ENCODE data around the gene GRSF1. TPM values are rescaled to one million over a fixed set of nuclear protein-coding genes. Genes with fewer than 3 reads are reported as not detected.

GRSF1 gene
- total RNA-seq, 1 experiment from 2014 or later = 70.0 TPM

DNA sequence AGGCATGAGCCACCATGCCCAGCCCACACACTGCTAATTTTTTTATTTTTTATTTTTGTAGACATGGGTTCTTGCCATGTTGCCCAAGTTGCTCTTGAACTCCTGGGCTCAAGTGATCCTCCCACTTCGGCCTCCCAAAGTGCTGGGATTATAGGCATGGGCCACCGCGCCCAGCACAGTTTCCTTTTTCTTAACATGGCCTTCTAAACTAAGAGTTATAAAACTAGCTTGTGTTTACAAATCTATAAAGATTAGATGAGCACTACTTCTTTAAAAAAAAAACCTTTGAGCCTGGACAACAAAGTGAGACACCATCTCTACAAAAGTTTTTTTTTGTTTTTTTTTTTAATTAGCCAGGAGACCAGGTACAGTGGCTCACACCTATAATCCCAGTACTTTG lies 10.7 kb downstream of the GRSF1 start:
- H2AFZ ChIP-seq = no peak overlapping the region
- H3K79me2 ChIP-seq (ENCODE audit: low read depth) = peaks cover 7% of the 10 kb centered on the region; the same call in 1 of the 2 replicates
- no peaks in the 10 kb centered on the region for H3K9me3 ChIP-seq (ENCODE audit: insufficient read depth, low read depth)
- DNase-seq = no peak
- TF ChIP-seq, protein P1, sequence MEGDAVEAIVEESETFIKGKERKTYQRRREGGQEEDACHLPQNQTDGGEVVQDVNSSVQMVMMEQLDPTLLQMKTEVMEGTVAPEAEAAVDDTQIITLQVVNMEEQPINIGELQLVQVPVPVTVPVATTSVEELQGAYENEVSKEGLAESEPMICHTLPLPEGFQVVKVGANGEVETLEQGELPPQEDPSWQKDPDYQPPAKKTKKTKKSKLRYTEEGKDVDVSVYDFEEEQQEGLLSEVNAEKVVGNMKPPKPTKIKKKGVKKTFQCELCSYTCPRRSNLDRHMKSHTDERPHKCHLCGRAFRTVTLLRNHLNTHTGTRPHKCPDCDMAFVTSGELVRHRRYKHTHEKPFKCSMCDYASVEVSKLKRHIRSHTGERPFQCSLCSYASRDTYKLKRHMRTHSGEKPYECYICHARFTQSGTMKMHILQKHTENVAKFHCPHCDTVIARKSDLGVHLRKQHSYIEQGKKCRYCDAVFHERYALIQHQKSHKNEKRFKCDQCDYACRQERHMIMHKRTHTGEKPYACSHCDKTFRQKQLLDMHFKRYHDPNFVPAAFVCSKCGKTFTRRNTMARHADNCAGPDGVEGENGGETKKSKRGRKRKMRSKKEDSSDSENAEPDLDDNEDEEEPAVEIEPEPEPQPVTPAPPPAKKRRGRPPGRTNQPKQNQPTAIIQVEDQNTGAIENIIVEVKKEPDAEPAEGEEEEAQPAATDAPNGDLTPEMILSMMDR (conservative IDR thresholded peaks at IDR 0.05) = no peak
- no peak for TF ChIP-seq EZH2 (IDR thresholded peaks at IDR 0.05; ENCODE audit: low read depth)
- no peaks in the 10 kb centered on the region for H3K27me3 ChIP-seq (ENCODE audit: insufficient read depth, low read depth)
- peaks cover 4% of the 10 kb centered on the region; the same call in 1 of the 2 replicates for H3K36me3 ChIP-seq (ENCODE audit: low read depth)
- H3K4me1 ChIP-seq (replicated peaks; ENCODE audit: insufficient read depth) = no peaks in the 10 kb centered on the region
- H3K4me2 ChIP-seq = no peak overlapping the region
- CTCF ChIA-PET = interaction anchor here (0.6 kb wide), 1 partner anchor 175 kb away, joined by 3 read pairs; no protein-coding TSS in a partner anchor
- peaks cover 7% of the 10 kb centered on the region; the same call in 1 of the 2 replicates for H4K20me1 ChIP-seq (ENCODE audit: insufficient read depth)
- H3K9me2 ChIP-seq (ENCODE audit: insufficient read depth) = no peaks in the 10 kb centered on the region
- no peak overlapping the region for H3K27ac ChIP-seq
- intact Hi-C loops (cut with micrococcal nuclease; ENCODE audit: unreplicated experiment) = no loop called here
- no TSS peak for BruUV-seq (replicated peaks)
- H3K4me3 ChIP-seq = no peak overlapping the region
- POLR2A ChIA-PET (ENCODE audit: unreplicated experiment) = no interaction called here
- no peaks in the 10 kb centered on the region for H3F3A ChIP-seq (ENCODE audit: insufficient read depth, low read depth)

DNA sequence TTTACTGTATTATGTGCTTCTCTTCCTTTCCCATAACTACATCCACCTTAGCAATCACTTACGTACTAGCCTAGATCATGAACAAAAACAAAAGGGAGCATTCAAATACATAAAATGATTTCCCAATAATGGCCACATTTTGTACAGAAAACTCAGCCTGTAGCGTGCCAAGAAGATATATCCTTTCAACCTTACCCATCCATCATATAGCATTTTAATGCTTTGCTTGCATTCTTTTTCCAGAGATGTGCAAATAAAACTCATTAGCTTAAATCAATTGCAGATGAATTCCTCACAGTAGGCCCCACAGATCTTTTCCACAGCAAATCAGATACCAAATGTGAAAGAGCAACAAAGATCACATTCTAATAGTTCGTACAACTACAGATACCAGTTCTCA lies 20.8 kb downstream of the GRSF1 start:
- Histone ChIP-seq H3K9me3 (ENCODE audit: insufficient read depth, low read depth) (no peaks in the 10 kb centered on the region), H3F3A (ENCODE audit: insufficient read depth, low read depth) (no peaks in the 10 kb centered on the region), H3K4me1 (replicated peaks; ENCODE audit: insufficient read depth) (no peaks in the 10 kb centered on the region), H3K36me3 (ENCODE audit: low read depth) (no peaks in the 10 kb centered on the region), H3K4me3 (no peak overlapping the region), H3K27ac (no peak overlapping the region), H3K27me3 (ENCODE audit: insufficient read depth, low read depth) (no peaks in the 10 kb centered on the region), H4K20me1 (ENCODE audit: insufficient read depth) (no peaks in the 10 kb centered on the region), H3K9me2 (ENCODE audit: insufficient read depth) (no peaks in the 10 kb centered on the region), H2AFZ (no peak overlapping the region), H3K4me2 (no peak overlapping the region), H3K79me2 (ENCODE audit: low read depth) (no peaks in the 10 kb centered on the region)
- no TSS peak for BruUV-seq (replicated peaks)
- ChIA-PET POLR2A (ENCODE audit: unreplicated experiment) (interaction anchor here (0.6 to 0.7 kb wide), 2 partner anchors 125 to 695 kb away, joined by 3 to 6 read pairs; no protein-coding TSS in a partner anchor), CTCF (no interaction called here)
- intact Hi-C loops (cut with micrococcal nuclease; ENCODE audit: unreplicated experiment) = no loop called here
- TF ChIP-seq EZH2 (IDR thresholded peaks at IDR 0.05; ENCODE audit: low read depth) = no peak
- TF ChIP-seq, protein P1 (conservative IDR thresholded peaks at IDR 0.05) = no peak
- DNase-seq = no peak

DNA sequence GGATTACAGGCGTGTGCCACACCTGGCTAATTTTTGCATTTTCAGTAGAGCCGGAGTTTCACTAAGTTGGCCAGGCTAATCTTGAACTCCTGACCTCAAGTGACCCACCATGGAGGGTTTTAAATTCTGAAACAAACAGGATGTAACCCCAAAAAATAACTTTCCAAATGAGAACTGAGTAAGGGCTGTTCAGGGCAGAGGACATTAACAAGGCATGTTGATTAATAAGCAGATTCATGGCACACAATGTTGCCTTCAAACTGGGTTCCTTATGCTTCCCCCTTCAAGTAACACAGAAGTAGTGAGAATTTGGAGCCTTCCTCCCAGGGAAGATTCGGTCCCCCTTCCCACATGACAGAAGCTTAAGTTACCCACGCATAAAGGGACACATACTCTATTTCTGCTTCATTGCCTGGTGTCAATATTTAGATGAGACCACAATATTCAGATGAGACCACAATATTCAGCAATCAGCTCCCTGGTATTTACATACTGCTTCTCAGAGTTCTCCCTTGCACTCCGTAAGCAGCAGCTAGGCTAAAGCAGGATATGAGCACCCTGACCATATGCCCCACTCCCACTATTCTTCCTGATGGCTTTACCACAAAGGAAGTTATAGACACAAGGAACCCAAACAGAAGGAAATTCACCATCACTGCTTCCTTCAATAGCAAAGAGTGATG lies 21.4 kb downstream of the GRSF1 start:
- no peaks in the 10 kb centered on the region for H3K9me2 ChIP-seq (ENCODE audit: insufficient read depth)
- no peak overlapping the region for H3K27ac ChIP-seq
- TF ChIP-seq EZH2 (IDR thresholded peaks at IDR 0.05; ENCODE audit: low read depth) = no peak
- TF ChIP-seq, protein P1 (conservative IDR thresholded peaks at IDR 0.05) = no peak
- no peaks in the 10 kb centered on the region for H3K27me3 ChIP-seq (ENCODE audit: insufficient read depth, low read depth)
- no peaks in the 10 kb centered on the region for H3K9me3 ChIP-seq (ENCODE audit: insufficient read depth, low read depth)
- H4K20me1 ChIP-seq (ENCODE audit: insufficient read depth) = no peaks in the 10 kb centered on the region
- no peaks in the 10 kb centered on the region for H3F3A ChIP-seq (ENCODE audit: insufficient read depth, low read depth)
- no peak overlapping the region for H3K4me2 ChIP-seq
- BruUV-seq (replicated peaks) = no TSS peak
- H3K79me2 ChIP-seq (ENCODE audit: low read depth) = no peaks in the 10 kb centered on the region
- intact Hi-C loops (cut with micrococcal nuclease; ENCODE audit: unreplicated experiment) = no loop called here
- H3K4me3 ChIP-seq = no peak overlapping the region
- ChIA-PET POLR2A (ENCODE audit: unreplicated experiment) (interaction anchor here (0.6 to 0.7 kb wide), 2 partner anchors 125 to 696 kb away, joined by 3 to 6 read pairs; no protein-coding TSS in a partner anchor), CTCF (no interaction called here)
- H3K36me3 ChIP-seq (ENCODE audit: low read depth) = no peaks in the 10 kb centered on the region
- H2AFZ ChIP-seq = no peak overlapping the region
- no peak for DNase-seq
- H3K4me1 ChIP-seq (replicated peaks; ENCODE audit: insufficient read depth) = no peaks in the 10 kb centered on the region
